ENCODE measurements around the gene PDE11A. TPM values are rescaled to one million over a fixed set of nuclear protein-coding genes. Genes with fewer than 3 reads are reported as not detected.

PDE11A gene
- total RNA-seq, 1 donor from 2014 or later, result 25.6 TPM

GRCh38 chr2:177575358-177575757 is 497.2 kb downstream of the PDE11A start:
- no peaks in the 10 kb centered on the region for H3K36me3 Mint-ChIP-seq
- H3K4me1 Mint-ChIP-seq, result peaks cover 22% of the 10 kb centered on the region
- H3K4me3 Mint-ChIP-seq, result no peak overlapping the region
- H3K9me3 Mint-ChIP-seq, result peaks cover 6% of the 10 kb centered on the region
- H3K27me3 Mint-ChIP-seq (ENCODE audit: low read depth), result no peaks in the 10 kb centered on the region
- TF ChIP-seq CTCF (IDR thresholded peaks at IDR 0.05; ENCODE audit: unreplicated experiment), result no peak
- no peak for DNase-seq (ENCODE audit: low spot score in 2 of 2, unreplicated experiment in 2 of 2)
- no peak overlapping the region for H3K27ac Mint-ChIP-seq

DNA sequence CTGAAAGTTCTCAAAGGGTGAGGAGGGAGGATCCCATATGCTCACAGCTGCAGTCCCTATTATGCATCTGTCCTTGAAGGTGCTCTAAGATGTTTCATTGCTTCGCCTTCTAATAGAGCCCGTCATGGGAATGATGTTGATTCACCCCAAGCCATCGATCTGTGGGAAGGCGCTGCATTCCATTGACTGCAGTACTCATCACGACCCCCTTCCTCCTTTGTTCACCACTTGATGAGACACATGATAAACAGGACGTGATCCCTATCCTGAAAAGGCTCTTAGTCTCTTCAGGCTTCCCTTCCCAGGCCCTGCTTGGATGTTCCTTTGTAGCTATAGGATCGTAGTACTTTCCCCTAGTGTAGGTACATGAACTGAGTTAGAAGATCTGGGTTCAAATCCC is 498.2 kb downstream of the PDE11A start:
- H3K36me3 Mint-ChIP-seq, result no peaks in the 10 kb centered on the region
- no peak for DNase-seq (ENCODE audit: low spot score in 2 of 2, unreplicated experiment in 2 of 2)
- H3K27ac Mint-ChIP-seq, result no peak overlapping the region
- peaks cover 22% of the 10 kb centered on the region for H3K4me1 Mint-ChIP-seq
- H3K4me3 Mint-ChIP-seq, result no peak overlapping the region
- no peak for TF ChIP-seq CTCF (IDR thresholded peaks at IDR 0.05; ENCODE audit: unreplicated experiment)
- no peaks in the 10 kb centered on the region for H3K27me3 Mint-ChIP-seq (ENCODE audit: low read depth)
- peaks cover 6% of the 10 kb centered on the region for H3K9me3 Mint-ChIP-seq

Other genes starting within 250 kb of the PDE11A start
- gene RBM45, start 39.7 kb upstream of the PDE11A start, total RNA-seq, result 11.9 to 14.1 TPM (median 12.8 TPM) in 3 replicates
- 2.1 to 3.1 TPM (median 2.8 TPM) in 3 replicates for gene OSBPL6, start 121.7 kb upstream of the PDE11A start, total RNA-seq